Measurements from ENCODE around the gene ADGRD2.

DNA sequence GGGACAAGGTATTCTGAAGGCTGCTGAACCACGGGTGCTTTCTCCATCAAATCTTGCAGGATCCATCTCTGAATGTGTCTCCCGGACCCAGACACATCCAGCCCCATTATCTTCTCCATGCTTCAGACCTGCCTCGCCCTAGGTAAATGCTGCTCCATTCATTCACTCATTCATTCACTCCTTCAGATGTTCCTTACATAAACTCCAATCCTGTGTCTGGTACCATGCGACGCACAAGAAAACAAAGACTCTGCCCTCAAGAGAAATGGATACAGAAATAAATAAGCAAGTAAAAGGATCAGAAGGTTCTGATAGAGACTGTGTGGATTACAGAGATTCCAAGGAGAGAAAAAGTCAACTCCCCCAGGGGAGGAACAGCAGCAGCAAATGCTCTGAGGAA is 27.1 kb upstream of the ADGRD2 start:
- TF ChIP-seq POLR2AphosphoS5 (IDR thresholded peaks at IDR 0.05; ENCODE audit: low read depth, low read length) (no peak), TAF1 (IDR thresholded peaks at IDR 0.05; ENCODE audit: borderline replicate concordance, insufficient read depth, low read length) (no peak)

Measured in PFSK-1 (cell line).